ENCODE results near the gene C5orf46. TPM values are rescaled to one million over a fixed set of nuclear protein-coding genes. Genes with fewer than 3 reads are reported as not detected.

C5orf46 gene
- total RNA-seq, 1 donor from 2014 or later: not detected

DNA sequence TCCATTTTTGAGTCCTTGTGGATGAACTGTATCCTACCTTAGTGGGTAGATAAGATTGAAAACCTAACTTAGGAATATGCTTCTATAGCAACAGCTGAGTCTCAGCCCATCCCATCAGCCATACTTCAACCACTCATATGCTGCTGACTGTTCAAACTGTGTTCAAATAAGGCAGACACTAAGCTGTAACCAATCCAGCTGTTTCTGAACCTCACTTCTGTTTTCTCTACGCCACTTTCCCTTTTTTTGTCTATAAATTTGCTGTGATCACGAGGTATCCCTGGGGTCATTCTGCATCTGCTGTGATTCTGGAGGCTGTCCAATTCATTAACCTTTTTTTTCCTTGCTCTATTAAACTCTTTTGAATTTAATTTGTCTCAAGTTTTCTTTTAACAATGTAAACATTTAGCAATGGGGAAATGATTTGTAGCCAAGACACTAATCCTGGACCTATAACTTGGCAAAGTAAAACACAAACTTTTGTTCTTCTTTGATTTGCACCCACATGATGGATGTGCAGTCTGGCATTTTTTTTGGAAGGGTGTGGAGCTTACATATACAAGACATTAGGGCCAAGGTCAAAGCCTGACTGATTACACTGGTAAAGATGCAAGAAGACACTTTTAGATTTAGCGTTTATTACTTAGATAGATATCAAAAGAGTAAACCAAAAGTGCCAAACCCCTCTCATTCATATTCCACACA is 42.7 kb downstream of the C5orf46 start:
- DNase-seq (ENCODE audit: low spot score): no peak
- ATAC-seq: no peak

- no peak for DNase-seq (ENCODE audit: low spot score)
- ATAC-seq: peak; percentile 90
Measured at GRCh38 chr5:147860641-147861025, 45.7 kb downstream of the C5orf46 start.

DNA sequence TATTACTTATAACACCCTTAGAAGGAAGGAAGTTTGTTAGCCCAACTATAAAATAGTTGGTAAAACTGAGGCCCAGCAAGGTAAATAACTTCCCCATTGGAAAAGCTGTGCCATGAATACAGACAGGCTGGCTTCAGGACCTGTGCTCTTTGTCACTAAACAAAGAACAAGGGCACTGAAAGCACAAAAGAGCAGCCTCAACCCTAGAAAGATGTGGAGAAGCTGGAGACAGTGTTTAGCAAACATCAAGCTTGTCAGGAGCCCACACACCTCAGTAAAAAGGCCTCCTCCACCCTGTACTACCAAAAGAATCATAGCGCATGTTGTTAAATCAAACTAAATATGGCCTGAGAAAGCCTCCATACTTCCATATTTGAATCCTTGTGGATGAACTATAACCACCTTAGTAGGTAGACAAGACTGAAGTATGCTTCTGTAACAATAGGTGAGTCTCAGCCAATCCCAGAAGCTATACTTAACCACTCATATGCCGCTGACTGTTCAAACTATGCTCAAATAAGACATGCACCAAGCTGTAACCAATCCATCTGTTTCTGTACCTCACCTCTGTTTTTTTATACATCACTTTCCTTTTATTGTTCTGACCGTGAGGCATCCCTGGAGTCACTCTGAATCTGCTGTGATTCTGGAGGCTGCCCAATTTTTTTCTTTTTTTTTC is 46.2 kb downstream of the C5orf46 start:
- ATAC-seq (no peak), DNase-seq (ENCODE audit: low spot score) (no peak)

- ATAC-seq (no peak), DNase-seq (ENCODE audit: low spot score) (no peak)
Measured at GRCh38 chr5:147858565-147858964, 47.8 kb downstream of the C5orf46 start.

DNA sequence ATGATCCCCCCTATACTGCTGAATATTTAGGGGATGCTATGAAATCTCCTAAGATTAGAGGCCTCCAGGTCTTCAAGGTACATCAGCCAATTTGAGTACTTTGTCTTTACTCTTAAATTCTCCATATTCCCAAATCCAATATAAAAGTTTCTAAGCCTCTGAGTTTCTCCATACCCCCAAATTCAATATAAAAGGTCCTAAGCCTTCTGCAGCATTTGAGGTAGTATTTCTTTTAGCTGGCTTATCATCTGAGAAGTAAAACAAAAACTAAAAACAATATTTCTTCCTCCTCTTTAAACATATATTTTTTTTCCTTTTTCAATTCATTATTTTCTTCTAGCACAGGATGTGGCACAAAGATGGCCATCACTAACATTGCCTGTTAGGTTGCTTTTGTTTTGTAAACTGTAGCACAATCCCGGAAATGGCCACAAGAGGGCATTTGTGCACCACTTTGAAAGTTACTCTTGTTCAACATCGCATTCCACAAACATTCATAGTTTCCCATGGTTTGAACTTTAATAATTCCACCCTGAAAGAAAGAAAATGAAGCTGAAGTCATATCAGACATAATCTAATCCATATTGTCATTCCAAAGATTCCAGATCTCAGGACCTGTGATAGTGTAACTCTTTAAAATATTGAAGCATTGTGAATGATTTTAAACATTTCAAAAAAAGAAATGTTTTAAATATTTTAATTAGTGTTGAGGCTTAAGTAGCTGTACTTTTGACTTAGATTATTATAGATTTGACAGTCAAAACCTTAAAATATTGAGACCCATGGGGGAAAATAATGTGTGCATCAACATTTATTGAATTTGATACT is 48.8 kb downstream of the C5orf46 start:
- DNase-seq (ENCODE audit: low spot score) (peak; percentile 59), ATAC-seq (peak; percentile 89)

DNA sequence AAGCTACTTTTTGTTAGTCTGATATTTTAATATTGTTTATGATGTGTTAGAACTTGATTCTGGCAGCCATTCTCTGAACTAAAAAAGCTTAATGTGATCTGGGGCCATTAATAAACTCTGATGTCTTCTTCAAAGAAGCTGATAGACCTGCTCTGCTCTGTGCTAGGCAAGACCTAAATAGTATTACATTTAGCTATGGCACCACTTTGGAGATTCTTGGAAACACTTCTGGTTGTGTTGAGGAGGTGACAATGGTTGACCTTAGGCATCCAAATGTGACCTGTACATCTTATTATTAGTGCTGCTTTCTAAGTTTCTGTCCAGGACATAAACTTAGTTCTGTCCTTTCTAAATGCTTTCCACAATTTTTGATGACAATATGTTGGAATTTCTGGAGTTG is 49.5 kb downstream of the C5orf46 start:
- ATAC-seq: no peak
- DNase-seq (ENCODE audit: low spot score): no peak

DNA sequence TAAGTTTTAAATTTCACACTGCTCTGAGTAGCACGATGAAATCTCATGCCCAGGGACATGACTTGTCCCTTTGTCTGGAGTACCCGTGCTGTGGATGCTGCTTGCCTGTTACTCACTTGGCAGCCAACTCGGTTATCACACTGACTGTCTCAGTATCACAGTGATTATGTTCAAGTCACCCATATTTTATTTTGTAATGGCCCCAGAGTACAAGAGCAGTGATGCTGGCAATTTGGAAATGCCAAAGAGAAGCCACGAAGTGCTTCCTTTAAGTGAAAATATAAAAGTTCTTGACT is 50.6 kb downstream of the C5orf46 start:
- no peak for DNase-seq (ENCODE audit: low spot score)
- no peak for ATAC-seq

GRCh38 chr5:147854894-147855773 is 51.2 kb downstream of the C5orf46 start:
- no peak for DNase-seq (ENCODE audit: low spot score)
- ATAC-seq: no peak

- no peak for ATAC-seq
Measured at GRCh38 chr5:147854331-147854730, 52.0 kb downstream of the C5orf46 start.

DNA sequence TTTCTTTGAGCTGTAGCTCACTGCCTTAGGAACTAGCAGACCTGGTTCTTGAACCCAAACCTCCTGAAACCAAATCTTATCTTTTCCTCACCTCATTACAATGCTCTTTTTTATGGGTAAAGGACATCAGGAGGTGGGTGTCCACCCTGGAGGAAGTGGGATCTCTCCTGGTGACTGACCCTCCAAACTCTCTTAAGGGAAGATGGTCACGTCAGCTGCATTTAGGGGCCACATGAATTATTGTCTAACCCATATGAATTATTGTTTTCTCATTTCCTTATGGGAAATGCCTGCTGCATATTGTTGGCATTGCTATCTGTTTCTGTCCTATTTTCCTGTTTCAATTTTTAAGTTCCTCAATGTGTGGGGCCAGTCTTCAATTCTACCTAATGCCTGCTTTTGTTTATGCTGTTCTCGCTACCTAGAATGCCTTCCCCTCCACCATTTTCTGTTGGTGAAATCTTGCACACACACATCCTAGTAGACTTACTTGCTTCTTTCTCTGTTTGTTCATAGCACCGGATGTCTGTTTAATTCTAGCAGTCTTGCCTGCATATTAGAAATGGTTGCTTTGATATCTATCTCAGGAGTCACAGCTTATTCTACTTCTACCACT is 52.9 kb downstream of the C5orf46 start:
- no peak for DNase-seq (ENCODE audit: low spot score)
- ATAC-seq: no peak

More at GRCh38 chr5:147854331-147854730, 52.0 kb downstream of the C5orf46 start:
- no peak for DNase-seq (ENCODE audit: low spot score)

DNA sequence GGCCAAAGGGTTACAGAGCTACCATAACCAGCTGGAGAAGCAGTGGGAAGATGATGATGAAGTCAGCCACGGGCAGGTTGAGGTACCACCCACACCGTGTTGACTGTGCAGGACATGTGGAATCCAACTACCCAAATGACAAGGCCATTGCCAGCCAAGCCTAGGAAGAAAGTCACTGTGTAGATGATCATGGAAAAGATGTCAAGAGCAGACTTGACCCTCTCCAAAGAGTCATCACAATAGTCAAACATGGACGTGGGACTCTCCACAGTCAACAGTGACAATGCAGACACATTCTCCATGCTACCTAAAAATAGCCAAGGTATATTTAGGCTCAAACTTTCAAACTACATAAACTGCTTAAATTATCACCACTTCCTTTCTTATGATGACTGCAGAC is 54.0 kb downstream of the C5orf46 start:
- no peak for DNase-seq (ENCODE audit: low spot score)
- no peak for ATAC-seq

- no peak for DNase-seq (ENCODE audit: low spot score)
Measured at GRCh38 chr5:147851578-147851977, 54.8 kb downstream of the C5orf46 start.

DNA sequence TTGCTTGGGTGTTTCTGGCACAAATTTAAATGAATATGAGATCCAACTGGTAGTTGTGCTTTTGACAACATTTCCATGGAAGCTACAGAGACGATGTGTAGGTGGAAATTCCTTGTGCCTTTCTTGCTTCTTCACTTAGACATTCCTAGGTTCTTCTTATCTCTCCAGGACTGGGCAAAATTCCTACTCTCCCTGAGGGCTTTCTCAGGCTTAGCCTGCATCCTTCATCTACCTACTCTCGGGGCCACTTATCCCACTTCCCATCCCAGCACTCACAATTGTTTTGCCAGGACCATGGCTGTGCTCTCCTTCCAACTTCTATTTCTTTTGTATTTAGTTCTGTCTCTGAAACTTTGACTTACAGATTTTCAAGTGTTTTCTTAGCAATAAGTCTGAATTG is 57.1 kb downstream of the C5orf46 start:
- DNase-seq (ENCODE audit: low spot score): no peak
- no peak for ATAC-seq

More at GRCh38 chr5:147851578-147851977, 54.8 kb downstream of the C5orf46 start:
- ATAC-seq: no peak

DNA sequence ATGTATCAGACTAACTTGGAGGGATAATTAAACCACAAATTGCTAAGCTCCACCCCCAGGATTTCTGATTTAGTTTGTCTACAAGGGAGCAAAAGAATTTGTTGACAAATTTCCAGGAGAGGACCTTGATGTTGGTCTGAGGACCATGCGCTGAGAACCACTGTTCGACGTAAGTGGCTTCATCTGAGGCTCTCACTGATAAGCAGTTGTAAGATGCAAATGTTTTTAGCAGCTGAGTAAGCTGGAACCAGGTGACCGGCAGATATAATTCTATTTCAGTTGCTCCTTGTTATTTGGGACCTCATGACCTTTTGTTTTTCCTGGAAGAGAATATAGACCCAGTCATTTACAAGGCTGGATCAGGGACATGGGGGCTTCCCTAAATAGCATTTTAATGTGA is 60.7 kb downstream of the C5orf46 start:
- ATAC-seq: no peak
- DNase-seq (ENCODE audit: low spot score): no peak

- ATAC-seq: no peak
- no peak for DNase-seq (ENCODE audit: low spot score)
Measured at GRCh38 chr5:147844846-147845245, 61.5 kb downstream of the C5orf46 start.

GRCh38 chr5:147842869-147843268 is 63.5 kb downstream of the C5orf46 start:
- no peak for ATAC-seq
- DNase-seq (ENCODE audit: low spot score): no peak
